ENCODE results near the gene LCE5A. TPM values are rescaled to one million over a fixed set of nuclear protein-coding genes. Genes with fewer than 3 reads are reported as not detected.
"Not testable (repeated sequence)": the region's sequence is repeated elsewhere in the genome, so short reads cannot be mapped to it uniquely, and the experiment has no call there.

The LCE5A gene
- total RNA-seq, 1 donor from 2014 or later: not detected

GRCh38 chr1:152479792-152480595, 30.6 kb upstream of the LCE5A start:
- Histone ChIP-seq H3K36me3 (no peaks in the 10 kb centered on the region), H3K27me3 (no peaks in the 10 kb centered on the region), H3K4me1 (no peaks in the 10 kb centered on the region), H3K27ac (no peak overlapping the region), H3K9me3 (no peaks in the 10 kb centered on the region), H3K4me3 (no peak overlapping the region)
- DNase-seq (ENCODE audit: extremely low spot score in 2 of 2): no peak
- no peak for TF ChIP-seq CTCF (IDR thresholded peaks at IDR 0.05)
- TF ChIP-seq POLR2AphosphoS5 (IDR thresholded peaks at IDR 0.05; ENCODE audit: insufficient read depth in 1 of 2, low read depth in 1 of 2): no peak
- TF ChIP-seq POLR2A (IDR thresholded peaks at IDR 0.05): no peak
- intact Hi-C loops (cut with DNase I): no loop called here

- Histone ChIP-seq H3K9me3 (no peaks in the 10 kb centered on the region), H3K4me3 (no peak overlapping the region), H3K4me1 (no peaks in the 10 kb centered on the region), H3K27ac (no peak overlapping the region), H3K27me3 (no peaks in the 10 kb centered on the region), H3K36me3 (no peaks in the 10 kb centered on the region)
- DNase-seq (ENCODE audit: extremely low spot score in 2 of 2): no peak
- no peak for TF ChIP-seq POLR2AphosphoS5 (IDR thresholded peaks at IDR 0.05; ENCODE audit: insufficient read depth in 1 of 2, low read depth in 1 of 2)
- no peak for TF ChIP-seq POLR2A (IDR thresholded peaks at IDR 0.05)
- TF ChIP-seq CTCF (IDR thresholded peaks at IDR 0.05): no peak
- intact Hi-C loops (cut with DNase I): no loop called here
Observed at GRCh38 chr1:152481869-152482664, 28.5 kb upstream of the LCE5A start.

GRCh38 chr1:152486400-152487006, 24.1 kb upstream of the LCE5A start:
- Histone ChIP-seq H3K4me1 (no peaks in the 10 kb centered on the region), H3K27ac (no peak overlapping the region), H3K27me3 (no peaks in the 10 kb centered on the region), H3K36me3 (no peaks in the 10 kb centered on the region), H3K9me3 (no peaks in the 10 kb centered on the region), H3K4me3 (no peak overlapping the region)
- no peak for DNase-seq (ENCODE audit: extremely low spot score in 2 of 2)
- TF ChIP-seq POLR2A (IDR thresholded peaks at IDR 0.05): no peak
- no peak for TF ChIP-seq CTCF (IDR thresholded peaks at IDR 0.05)
- no peak for TF ChIP-seq POLR2AphosphoS5 (IDR thresholded peaks at IDR 0.05; ENCODE audit: insufficient read depth in 1 of 2, low read depth in 1 of 2)
- intact Hi-C loops (cut with DNase I): no loop called here

- H3K27ac ChIP-seq: no peak overlapping the region
- intact Hi-C loops (cut with DNase I): no loop called here
- H3K36me3 ChIP-seq: no peaks in the 10 kb centered on the region
- no peak overlapping the region for H3K4me3 ChIP-seq
- no peak for DNase-seq (ENCODE audit: extremely low spot score in 2 of 2)
- TF ChIP-seq POLR2A (IDR thresholded peaks at IDR 0.05): no peak
- no peak for TF ChIP-seq CTCF (IDR thresholded peaks at IDR 0.05)
- TF ChIP-seq POLR2AphosphoS5 (IDR thresholded peaks at IDR 0.05; ENCODE audit: insufficient read depth in 1 of 2, low read depth in 1 of 2): no peak
- H3K9me3 ChIP-seq: no peaks in the 10 kb centered on the region
- no peaks in the 10 kb centered on the region for H3K4me1 ChIP-seq
- H3K27me3 ChIP-seq: no peaks in the 10 kb centered on the region
Observed at GRCh38 chr1:152487871-152488270, 22.7 kb upstream of the LCE5A start.

- H3K27ac ChIP-seq; H3K4me1 ChIP-seq; DNase-seq (ENCODE audit: extremely low spot score in 2 of 2); H3K36me3 ChIP-seq; H3K27me3 ChIP-seq; H3K9me3 ChIP-seq; H3K4me3 ChIP-seq; intact Hi-C loops (cut with DNase I): not testable (repeated sequence)
Observed at GRCh38 chr1:152491537-152491936, 19.1 kb upstream of the LCE5A start.
